Tibial artery (tissue), 4 donors: Measurements from ENCODE around the gene MAN1B1.

Source experiments
- DNase-seq, 2 donors: peaks; one replicate each; pipeline ENCODE4 v3.0.0-alpha.2; 2019
- H3K27ac ChIP-seq, 2 donors: fragments of 200-600 bp; sonication (generic) in 1 of 2; 1 replicate in 1 of 2; 2 replicates in 1 of 2; pipeline ENCODE4 v1.5.1; 2018 to 2019; ENCODE audit warnings: mild to moderate bottlenecking in 1 of 2
- H3K27me3 ChIP-seq, 2 donors: fragments of 200-600 bp; sonication (generic) in 1 of 2; one replicate each; pipeline versions ENCODE4 v1.5.1 to v1.6.0; 2016 to 2019
- H3K36me3 ChIP-seq, 3 donors: fragments of 200-600 bp; sonication (generic) in 2 of 3; one replicate each; pipeline ENCODE4 v1.5.1; 2016 to 2019; ENCODE audit warnings: mild to moderate bottlenecking in 2 of 3
- H3K4me1 ChIP-seq, 4 donors: fragments of 200-600 bp; sonication (generic) in 2 of 4; 1 replicate in 3 of 4; 2 replicates in 1 of 4; pipeline ENCODE4 v1.5.1; 2016 to 2019
- H3K4me3 ChIP-seq, 2 donors: fragments of 200-600 bp; sonication (generic) in 1 of 2; 1 replicate in 1 of 2; 2 replicates in 1 of 2; pipeline ENCODE4 v1.5.1; 2018 to 2019; ENCODE audit warnings: mild to moderate bottlenecking in 2 of 2
- H3K9me3 ChIP-seq, 3 donors: fragments of 200-600 bp; sonication (generic) in 1 of 3; one replicate each; pipeline ENCODE4 v1.5.1; 2016 to 2019
- intact Hi-C: fragments of 100-400 bp; cut with DNase I; formaldehyde crosslinking; loops from one replicate; pipeline ENCODE4 v1.15.0; 2023; ENCODE audit warnings: low total_unique reads
- TF ChIP-seq, protein P1 (sequence below), 2 experiments: fragments of 200-600 bp in 1 of 2; fragments of 450-650 bp in 1 of 2; IDR thresholded peaks; one replicate each; pipeline ENCODE4 v1.5.1; 2017 to 2019; ENCODE audit warnings: antibody characterized with exemption in 2 of 2, mild to moderate bottlenecking in 1 of 2, moderate library complexity in 1 of 2

The MAN1B1 gene

DNA sequence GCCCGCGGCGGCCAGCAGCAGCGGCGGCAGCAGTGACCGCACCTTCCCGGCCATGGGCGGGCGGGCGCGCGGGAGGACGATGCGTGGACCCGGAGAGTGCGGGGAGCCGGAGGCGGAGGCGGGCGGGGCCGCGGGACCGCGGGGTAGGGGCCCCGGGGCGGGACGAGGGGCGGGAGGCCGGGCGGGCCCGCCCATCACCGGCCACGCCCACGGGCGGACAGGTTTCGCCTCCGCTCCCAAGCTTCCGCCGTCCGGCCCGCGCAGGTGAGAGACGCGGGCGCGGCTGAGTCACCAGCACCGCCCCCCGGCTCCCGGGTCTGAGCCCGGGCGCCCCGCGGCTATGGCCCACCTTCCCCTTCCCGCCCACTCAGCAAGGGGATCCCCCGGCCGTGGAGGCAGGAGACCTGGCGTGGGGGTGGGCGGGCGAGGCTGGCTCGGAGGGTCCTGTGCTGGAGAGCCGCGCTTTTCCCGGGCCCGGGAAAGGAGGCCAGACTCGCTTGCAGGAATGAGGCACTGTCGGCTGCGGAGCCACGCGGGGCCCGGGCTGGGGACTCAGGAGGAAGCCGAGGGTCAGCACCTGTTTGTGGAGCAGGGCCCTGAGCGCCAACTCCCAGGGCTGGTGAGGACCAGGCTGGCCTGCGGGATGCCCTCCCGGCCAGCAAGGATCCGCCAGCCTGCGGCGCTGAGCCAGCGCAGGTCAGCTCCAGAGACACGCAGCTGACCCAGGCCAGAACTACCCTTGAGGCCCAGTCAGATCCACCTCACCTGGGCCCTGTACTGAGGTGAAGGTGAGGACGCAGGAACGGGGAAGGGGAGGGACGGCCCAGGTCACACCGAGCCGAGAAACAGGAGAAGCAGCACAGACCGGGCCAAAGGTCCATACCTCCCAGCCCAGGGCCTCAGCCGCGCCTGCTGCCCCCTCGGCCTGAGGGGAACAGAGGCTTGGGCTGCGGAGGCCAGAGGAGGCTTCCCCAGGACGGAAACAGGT is 32.5 kb upstream of the MAN1B1 start, which contains the start of gene ENTPD2:
Gene ENTPD2 (minus strand): TSS at position 118 of the 988 bp plus-strand sequence. CDS start 64 bp downstream, at position 54.
- Histone ChIP-seq H3K9me3 (no peaks in the 10 kb centered on the region), H3K27me3 (peaks cover 6 to 74% of the 10 kb centered on the region in 2 donors), H3K4me3 (peak within 1 kb of the TSS in 1 of 2 donors; percentile 20), H3K4me1 (peaks cover 0 to 37% (median 25%) of the 10 kb centered on the region in 4 donors), H3K27ac (no peak within 1 kb of the TSS), H3K36me3 (no peaks in the 10 kb centered on the region)
- intact Hi-C loops = no loop called here
- TF ChIP-seq, protein P1, sequence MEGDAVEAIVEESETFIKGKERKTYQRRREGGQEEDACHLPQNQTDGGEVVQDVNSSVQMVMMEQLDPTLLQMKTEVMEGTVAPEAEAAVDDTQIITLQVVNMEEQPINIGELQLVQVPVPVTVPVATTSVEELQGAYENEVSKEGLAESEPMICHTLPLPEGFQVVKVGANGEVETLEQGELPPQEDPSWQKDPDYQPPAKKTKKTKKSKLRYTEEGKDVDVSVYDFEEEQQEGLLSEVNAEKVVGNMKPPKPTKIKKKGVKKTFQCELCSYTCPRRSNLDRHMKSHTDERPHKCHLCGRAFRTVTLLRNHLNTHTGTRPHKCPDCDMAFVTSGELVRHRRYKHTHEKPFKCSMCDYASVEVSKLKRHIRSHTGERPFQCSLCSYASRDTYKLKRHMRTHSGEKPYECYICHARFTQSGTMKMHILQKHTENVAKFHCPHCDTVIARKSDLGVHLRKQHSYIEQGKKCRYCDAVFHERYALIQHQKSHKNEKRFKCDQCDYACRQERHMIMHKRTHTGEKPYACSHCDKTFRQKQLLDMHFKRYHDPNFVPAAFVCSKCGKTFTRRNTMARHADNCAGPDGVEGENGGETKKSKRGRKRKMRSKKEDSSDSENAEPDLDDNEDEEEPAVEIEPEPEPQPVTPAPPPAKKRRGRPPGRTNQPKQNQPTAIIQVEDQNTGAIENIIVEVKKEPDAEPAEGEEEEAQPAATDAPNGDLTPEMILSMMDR (IDR thresholded peaks at IDR 0.05) = no peak
- no peak for DNase-seq

GRCh38 chr9:137054932-137055384 is 31.8 kb upstream of the MAN1B1 start:
- H3K27ac ChIP-seq = no peak overlapping the region

GRCh38 chr9:137055385-137056364 is 31.1 kb upstream of the MAN1B1 start:
- H3K27ac ChIP-seq = no peak overlapping the region
- TF ChIP-seq, protein P1 (IDR thresholded peaks at IDR 0.05) = no peak
- intact Hi-C loops = no loop called here
- H3K9me3 ChIP-seq = no peaks in the 10 kb centered on the region
- H3K36me3 ChIP-seq = no peaks in the 10 kb centered on the region
- DNase-seq = peak in 1 of 2 donors; percentile 34
- no peak overlapping the region for H3K4me3 ChIP-seq
- peaks cover 0 to 36% (median 25%) of the 10 kb centered on the region in 4 donors for H3K4me1 ChIP-seq
- peaks cover 6 to 62% of the 10 kb centered on the region in 2 donors for H3K27me3 ChIP-seq

More at GRCh38 chr9:137054932-137055384, 31.8 kb upstream of the MAN1B1 start:
- no peak for DNase-seq
- intact Hi-C loops = no loop called here
- Histone ChIP-seq H3K9me3 (no peaks in the 10 kb centered on the region), H3K4me3 (no peak overlapping the region), H3K27me3 (peaks cover 6 to 67% of the 10 kb centered on the region in 2 donors), H3K36me3 (no peaks in the 10 kb centered on the region), H3K4me1 (peaks cover 0 to 36% (median 25%) of the 10 kb centered on the region in 4 donors)
- TF ChIP-seq, protein P1 (IDR thresholded peaks at IDR 0.05) = no peak

GRCh38 chr9:137056739-137057415 is 29.9 kb upstream of the MAN1B1 start:
- no peak overlapping the region for H3K4me3 ChIP-seq
- peaks cover 6 to 50% of the 10 kb centered on the region in 2 donors for H3K27me3 ChIP-seq
- H3K36me3 ChIP-seq = no peaks in the 10 kb centered on the region
- no peaks in the 10 kb centered on the region for H3K9me3 ChIP-seq
- intact Hi-C loops = no loop called here
- H3K27ac ChIP-seq = no peak overlapping the region
- no peak for DNase-seq
- TF ChIP-seq, protein P1 (IDR thresholded peaks at IDR 0.05) = no peak
- peaks cover 0 to 36% (median 25%) of the 10 kb centered on the region in 4 donors for H3K4me1 ChIP-seq
